ENCODE data around the gene DNAJB1.

The DNAJB1 gene

GRCh38 chr19:14494910-14495671 is 23.1 kb downstream of the DNAJB1 start:
- peak; percentile 22 for DNase-seq

- no peak for DNase-seq
These were observed 23.8 kb downstream of the DNAJB1 start for GRCh38 chr19:14494411-14494810.

GRCh38 chr19:14492756-14493337 is 25.4 kb downstream of the DNAJB1 start:
- no peak for DNase-seq

- DNase-seq = no peak
These were observed 30.6 kb downstream of the DNAJB1 start for GRCh38 chr19:14487370-14488125.

GRCh38 chr19:14482172-14482941 is 35.8 kb downstream of the DNAJB1 start:
- no peak for DNase-seq

GRCh38 chr19:14480700-14481079 is 37.5 kb downstream of the DNAJB1 start:
- no peak for DNase-seq

- peak; percentile 73 for DNase-seq
These were observed 38.1 kb downstream of the DNAJB1 start for GRCh38 chr19:14479975-14480699.

GRCh38 chr19:14479309-14479974 is 38.8 kb downstream of the DNAJB1 start:
- DNase-seq = no peak

GRCh38 chr19:14478113-14478545 is 40.1 kb downstream of the DNAJB1 start:
- no peak for DNase-seq

- DNase-seq = no peak
These were observed 40.6 kb downstream of the DNAJB1 start for GRCh38 chr19:14477418-14478112.

GRCh38 chr19:14476673-14477401 is 41.4 kb downstream of the DNAJB1 start:
- DNase-seq = peak; percentile 79

- DNase-seq = no peak
These were observed 41.9 kb downstream of the DNAJB1 start for GRCh38 chr19:14476327-14476672.

GRCh38 chr19:14475251-14476073 is 42.7 kb downstream of the DNAJB1 start, which contains the start of gene PTGER1:
Gene PTGER1 (minus strand): TSS chr19:14475354. CDS start chr19:14474320, 1,034 bp downstream.
- DNase-seq = peak; percentile 26

- DNase-seq = no peak
These were observed 43.4 kb downstream of the DNAJB1 start for GRCh38 chr19:14474827-14475226.

- DNase-seq = no peak
These were observed 44.1 kb downstream of the DNAJB1 start for GRCh38 chr19:14473978-14474578.

- no peak for DNase-seq
These were observed 44.9 kb downstream of the DNAJB1 start for GRCh38 chr19:14473073-14473977.

GRCh38 chr19:14472202-14472938 is 45.8 kb downstream of the DNAJB1 start:
- DNase-seq = peak; percentile 85
